ENCODE data around the gene SNTG2.

Gene SNTG2

DNA sequence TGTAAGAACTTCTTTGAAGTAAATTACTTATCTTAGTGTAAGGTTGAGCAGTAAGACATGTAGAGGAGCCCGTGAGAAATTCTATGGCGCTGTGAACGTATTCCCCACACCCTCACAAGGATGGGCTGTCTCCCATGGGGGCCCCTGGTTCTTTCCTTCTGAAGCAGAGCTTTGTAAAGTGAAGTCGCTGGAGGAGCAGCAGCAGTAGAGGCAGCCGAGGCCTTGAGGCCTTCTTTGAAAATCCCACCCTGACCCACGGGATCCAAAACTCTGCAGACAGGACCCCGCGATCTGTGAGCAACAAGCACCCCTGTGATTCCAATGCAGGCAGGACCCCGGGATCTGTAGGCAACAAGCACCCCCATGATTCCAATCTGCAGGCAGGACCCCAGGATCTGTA, 23.8 kb upstream of the SNTG2 start:
- DNase-seq = no peak

DNA sequence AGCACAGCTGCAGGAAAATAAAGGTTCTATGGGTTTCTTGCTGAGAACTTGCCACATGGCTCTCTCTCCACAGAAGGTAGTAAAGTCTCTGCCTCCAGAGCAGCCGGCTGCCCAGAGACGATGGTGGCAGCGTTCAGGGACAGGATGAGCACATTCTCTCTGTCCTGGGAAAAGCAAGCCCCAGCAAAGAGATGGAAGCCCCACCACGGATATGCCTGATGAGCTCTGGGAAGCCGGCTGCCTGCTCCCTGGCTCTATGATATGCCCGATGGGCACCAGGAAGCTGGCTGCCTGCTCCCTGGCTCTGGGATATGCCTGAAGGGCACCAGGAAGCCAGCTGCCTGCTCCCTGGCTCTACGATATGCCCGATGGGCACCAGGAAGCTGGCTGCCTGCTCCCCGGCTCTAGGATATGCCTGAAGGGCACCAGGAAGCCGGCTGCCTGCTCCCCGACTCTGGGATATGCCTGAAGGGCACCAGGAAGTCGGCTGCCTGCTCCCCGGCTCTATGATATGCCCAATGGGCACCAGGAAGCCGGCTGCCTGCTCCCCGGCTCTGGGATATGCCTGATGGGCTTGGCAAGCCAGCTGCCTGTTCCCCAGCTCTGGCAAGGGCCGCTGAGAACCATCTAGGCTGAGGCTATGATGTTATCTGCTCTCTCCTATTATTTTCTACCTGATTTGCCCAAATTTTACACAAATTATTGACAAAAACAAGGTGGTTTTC, 21.5 kb upstream of the SNTG2 start:
- DNase-seq = no peak

DNA sequence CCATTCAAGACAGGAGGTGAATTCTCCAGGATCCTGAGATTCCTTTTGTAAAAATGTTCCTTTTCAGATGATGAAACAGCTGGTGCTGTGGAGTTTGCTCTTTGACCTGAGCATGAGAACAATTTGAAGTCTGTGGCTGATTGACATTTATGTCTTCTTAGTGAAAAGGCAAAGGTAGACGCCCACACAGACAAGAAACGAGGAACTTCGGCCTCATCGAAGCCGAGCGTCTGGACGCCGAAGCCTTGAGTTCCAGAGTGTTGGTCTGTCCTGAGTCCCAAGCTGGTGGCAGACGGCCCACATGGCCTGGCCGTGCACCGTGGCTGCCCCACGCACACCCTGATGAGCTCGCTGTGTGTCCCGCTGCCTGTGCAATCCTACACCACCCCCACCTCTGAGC, 20.7 kb upstream of the SNTG2 start:
- DNase-seq = no peak

- DNase-seq = no peak
Measured at GRCh38 chr2:930935-931334, 19.7 kb upstream of the SNTG2 start.

- no peak for DNase-seq
Measured at GRCh38 chr2:932320-933115, 18.1 kb upstream of the SNTG2 start.

GRCh38 chr2:933734-934295, 16.8 kb upstream of the SNTG2 start:
- no peak for DNase-seq

DNA sequence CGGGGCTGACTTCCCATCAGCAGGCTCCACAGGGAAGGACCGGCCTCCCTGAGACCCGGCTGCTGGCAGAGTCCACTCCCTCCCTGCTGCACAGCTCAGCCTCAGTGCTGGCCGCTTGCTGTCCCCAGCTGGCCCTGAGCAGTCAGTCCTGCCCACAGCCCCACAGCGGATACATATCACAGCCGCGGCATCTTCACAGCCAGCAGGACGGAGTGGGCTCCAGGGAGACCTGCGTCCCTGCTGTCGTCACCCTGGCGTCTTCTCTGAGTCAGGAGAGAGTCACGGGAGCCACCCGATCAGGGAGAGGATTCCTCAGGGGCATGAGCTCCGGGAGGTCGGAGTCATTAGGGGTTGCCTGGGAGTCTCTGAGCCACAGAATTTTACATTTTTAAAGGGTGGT, 13.1 kb upstream of the SNTG2 start:
- no peak for DNase-seq

DNA sequence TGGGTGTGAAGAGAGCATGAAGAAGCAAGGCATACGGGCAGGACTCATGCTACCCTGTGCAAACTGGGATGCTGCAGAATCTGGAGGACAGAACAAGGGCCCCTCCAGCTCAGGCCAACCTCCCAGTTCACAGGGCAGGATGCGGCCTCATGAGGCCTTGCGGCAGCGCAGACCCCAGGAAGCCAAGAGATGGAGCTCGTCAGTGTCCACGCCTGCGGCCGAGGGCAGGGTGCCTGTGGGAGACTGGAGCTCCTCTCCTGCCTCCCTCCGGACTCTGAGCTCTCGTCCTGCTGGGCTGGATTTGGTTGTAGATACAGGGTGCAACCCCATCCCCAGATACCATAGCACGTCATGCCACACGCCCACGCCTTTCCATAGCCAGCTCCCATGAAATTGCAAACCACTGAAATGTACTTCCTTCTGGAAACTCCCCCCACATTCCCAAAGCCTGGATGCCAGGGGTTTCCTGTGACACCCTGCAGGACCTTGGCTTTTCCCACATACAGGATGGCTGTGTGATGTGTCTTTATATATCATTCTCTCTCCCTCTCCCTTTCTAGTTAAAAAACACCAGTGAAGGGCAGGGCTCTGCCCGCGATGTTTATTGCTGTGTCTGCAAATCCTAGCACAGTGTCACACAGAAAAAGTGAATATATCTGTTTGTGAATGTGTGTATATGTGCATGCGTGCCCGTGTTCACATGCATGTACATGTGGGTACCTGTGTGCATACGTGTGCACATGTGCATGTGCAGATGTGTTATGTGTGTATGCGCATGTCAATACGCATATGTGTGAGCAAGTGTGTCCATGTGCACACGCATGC, 12.3 kb upstream of the SNTG2 start:
- no peak for DNase-seq

DNA sequence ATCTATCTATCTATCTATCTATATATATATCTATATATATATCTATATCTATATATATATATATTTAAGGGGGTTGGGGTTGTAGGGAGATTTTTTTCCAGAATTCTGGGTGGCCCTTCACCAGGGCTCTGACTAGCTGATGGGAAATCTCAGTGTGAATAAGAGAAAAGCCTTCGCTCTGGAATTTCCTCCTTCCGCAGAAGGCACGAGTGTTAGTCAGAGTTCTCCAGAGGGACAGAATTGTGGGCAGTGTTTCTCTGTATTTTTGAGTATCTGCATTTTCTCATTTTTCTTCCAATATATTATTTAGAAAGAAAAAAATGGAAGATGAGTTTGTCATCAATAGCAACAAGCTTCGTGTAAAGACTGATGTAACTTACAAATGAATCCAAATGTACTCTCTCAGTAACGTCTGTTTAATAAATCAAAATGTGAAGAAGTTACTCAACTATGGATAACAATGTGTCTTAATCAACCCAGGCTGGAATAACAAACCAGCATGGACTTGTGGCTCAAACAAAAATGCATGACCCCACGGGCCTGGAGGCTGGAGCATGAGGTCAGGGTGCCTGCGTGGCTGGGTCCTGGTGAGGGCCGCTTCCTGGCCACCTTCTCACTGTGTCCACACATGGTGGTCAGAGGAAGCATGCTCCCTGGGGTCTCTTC, 10.6 kb upstream of the SNTG2 start:
- no peak for DNase-seq

GRCh38 chr2:941871-942270, 8.8 kb upstream of the SNTG2 start:
- DNase-seq = no peak

DNA sequence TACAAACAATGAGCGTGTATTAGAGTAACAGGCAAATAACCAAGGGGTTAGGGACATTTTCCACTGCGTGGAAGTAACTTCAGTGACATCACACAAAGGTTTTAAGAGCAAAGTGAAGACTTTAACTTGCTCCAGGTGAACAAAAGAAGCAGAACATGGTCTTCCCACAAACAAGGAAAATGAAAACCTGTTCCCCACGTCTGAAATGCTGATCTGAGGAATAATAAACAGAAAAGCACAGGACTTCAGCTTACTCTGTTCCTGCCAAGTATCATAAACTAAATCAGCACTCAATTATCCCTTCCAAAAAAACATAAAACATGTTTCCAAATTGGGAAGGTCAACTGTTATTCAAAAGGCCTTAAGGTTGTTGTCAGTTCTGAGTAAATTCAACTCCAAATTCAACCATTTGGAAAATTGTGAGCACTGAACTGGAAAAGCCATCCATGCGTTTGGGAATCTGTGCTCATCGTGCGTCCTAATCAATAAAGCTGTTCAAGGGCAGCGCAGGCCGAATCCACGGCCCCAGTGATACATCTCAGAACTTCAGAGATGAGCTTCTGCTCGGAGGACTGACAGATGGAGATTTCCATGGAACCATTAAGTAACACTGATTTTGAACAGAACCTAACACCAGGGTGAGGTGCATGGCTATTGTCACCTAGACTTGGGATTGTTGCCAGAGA, 7.7 kb upstream of the SNTG2 start:
- DNase-seq = no peak

GRCh38 chr2:943461-943797, 7.2 kb upstream of the SNTG2 start:
- DNase-seq = no peak

- DNase-seq = no peak
Measured at GRCh38 chr2:943821-944220, 6.8 kb upstream of the SNTG2 start.

- no peak for DNase-seq
Measured at GRCh38 chr2:944693-945092, 6.0 kb upstream of the SNTG2 start.

- DNase-seq = no peak
Measured at GRCh38 chr2:945104-945503, 5.5 kb upstream of the SNTG2 start.

- DNase-seq = no peak
Measured at GRCh38 chr2:946073-946948, 4.3 kb upstream of the SNTG2 start.

DNA sequence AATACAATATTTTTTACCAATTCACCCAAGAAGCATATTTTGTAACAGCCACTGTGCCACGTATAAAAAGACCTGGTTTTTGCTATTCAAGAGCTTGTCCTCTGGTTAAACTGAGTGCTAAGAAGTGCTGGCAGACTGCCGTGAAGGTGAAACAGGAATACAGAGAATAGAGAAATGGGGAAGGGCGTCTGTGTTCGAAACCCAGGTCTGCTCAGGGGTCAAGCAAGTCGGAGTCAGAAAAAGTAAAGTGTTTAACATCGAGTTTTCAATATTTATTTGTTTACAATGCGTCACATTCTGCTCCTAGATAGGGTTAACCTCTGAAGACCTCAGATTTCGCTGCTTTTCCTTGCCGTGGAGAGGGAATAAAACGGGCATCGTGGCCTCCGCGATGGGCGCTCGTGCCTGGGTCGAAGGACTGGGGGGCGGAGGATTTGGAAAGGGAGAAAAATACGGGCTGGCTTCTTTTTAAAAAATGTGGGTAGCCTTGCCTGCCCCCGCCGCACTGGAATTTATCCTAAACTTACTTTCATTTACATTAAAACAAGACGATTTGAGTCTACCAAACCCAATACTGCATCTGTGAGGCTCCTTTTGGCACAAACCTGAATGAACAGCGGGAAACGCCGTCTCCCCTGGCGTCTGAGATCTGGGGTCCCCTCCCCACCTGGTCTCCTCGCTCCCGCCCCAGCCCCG, 1.1 kb upstream of the SNTG2 start:
- no peak for DNase-seq

- no peak for DNase-seq
Measured at GRCh38 chr2:951224-952006, 766 bp downstream of the SNTG2 start.

DNA sequence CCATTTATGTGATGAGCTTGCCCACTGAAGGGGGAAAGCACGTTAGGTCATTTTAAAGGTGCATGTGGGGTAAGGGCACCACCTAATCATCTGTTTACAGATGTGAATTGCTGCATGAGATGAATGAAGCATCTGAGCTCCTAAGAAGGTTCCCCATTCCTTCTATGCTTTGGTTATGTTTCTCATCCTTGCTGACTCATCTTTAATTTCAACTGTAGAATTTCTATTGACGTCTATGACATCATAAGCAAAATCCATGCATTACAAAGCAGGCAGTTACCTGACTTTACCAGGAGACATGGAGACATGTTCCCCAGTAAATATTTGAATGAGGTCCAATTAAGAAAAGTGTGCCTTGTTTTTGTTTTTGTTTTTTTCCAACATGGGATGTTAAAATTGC, 2.8 kb downstream of the SNTG2 start:
- DNase-seq = no peak
